GM18508 (cell line): ENCODE data around the gene RGS19.
"Not testable (repeated sequence)": the region's sequence is repeated elsewhere in the genome, so short reads cannot be mapped to it uniquely, and the experiment has no call there.

Source experiments
- ATAC-seq: cut with Tn5 transposase; IDR thresholded peaks from one replicate; pipeline ENCODE4 v1.9.1; 2021; ENCODE audit warnings: moderate number of reproducible peaks; ENCODE audit not compliant: insufficient read depth, unreplicated experiment

RGS19 gene, protein sequence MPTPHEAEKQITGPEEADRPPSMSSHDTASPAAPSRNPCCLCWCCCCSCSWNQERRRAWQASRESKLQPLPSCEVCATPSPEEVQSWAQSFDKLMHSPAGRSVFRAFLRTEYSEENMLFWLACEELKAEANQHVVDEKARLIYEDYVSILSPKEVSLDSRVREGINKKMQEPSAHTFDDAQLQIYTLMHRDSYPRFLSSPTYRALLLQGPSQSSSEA

GRCh38 chr20:64079273-64080012 is at the start of gene RGS19:
RGS19 (minus strand) TSS chr20:64079518; CDS start chr20:64076886, 2,632 bp downstream.
- ATAC-seq, result no peak

- ATAC-seq, result not testable (repeated sequence)
Observed at GRCh38 chr20:64123517-64123916, 44.2 kb upstream of the RGS19 start.

GRCh38 chr20:64122927-64123326 is 43.6 kb upstream of the RGS19 start:
- ATAC-seq, result not testable (repeated sequence)

DNA sequence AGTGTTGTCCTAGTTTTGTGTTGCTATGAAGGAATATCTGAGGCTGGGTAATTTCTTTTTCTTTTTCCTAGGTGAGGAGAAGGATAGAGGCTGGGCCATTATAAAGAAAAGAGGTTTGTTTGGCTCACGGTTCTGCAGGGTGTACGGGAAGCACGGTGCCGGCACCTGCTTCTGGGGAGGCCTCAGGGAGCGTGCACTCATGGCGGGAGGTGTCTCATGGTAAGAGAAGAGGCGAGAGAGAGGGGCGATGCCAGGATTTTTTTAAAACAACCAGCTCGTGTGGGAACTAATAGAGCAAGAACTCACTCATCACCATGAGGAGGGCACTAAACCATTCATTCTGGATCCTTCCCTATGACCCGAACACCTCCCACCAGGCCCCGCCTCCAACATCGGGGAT is 42.3 kb upstream of the RGS19 start:
- no peak for ATAC-seq

- ATAC-seq, result no peak
Observed at GRCh38 chr20:64119681-64120341, 40.5 kb upstream of the RGS19 start.

GRCh38 chr20:64119301-64119680 is 40.0 kb upstream of the RGS19 start:
- no peak for ATAC-seq

- ATAC-seq, result not testable (repeated sequence)
Observed at GRCh38 chr20:64117432-64117777, 38.1 kb upstream of the RGS19 start.

DNA sequence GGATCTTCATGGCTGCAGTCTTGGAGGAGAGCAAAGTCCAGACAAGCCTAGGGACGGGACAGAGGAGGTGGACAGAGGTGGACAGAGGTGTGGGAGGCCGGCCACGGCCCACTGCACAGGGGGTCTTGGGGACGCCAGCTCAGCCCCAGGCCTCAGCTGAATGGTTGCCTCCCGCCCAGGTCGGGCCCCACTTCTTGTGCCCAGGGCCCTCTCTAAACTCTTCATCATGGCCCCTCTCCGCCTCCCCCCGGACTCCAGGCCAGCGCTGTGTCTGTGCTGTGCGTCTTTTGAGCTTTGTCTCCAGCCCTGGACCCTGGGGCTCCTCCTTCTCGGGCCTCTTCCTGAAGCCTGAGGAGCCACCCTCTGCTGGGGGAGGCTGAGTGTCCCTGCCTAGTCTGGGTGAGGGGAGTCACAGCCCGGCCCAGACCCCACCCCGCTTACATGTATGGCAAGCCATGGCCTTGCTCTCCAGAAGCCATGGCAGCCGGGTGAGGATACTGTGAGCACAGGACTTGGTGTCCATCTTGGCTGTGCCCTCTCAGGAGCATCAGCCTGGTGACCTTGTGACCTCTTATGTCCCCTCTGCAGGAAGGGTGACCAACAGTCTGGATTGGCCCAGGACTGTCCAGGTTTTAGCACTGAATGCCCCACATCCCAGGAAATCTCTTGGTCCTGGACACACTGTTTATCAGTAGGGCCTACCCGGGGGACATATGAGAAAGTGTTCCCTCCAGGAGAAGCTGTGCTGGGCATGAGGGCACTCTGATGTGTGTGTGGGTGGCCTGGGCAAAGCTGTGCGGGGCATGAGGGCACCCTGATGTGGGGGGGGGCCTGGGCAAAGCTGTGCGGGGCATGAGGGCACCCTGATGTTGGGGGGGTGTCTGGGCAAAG is 37.5 kb upstream of the RGS19 start:
- ATAC-seq, result no peak

DNA sequence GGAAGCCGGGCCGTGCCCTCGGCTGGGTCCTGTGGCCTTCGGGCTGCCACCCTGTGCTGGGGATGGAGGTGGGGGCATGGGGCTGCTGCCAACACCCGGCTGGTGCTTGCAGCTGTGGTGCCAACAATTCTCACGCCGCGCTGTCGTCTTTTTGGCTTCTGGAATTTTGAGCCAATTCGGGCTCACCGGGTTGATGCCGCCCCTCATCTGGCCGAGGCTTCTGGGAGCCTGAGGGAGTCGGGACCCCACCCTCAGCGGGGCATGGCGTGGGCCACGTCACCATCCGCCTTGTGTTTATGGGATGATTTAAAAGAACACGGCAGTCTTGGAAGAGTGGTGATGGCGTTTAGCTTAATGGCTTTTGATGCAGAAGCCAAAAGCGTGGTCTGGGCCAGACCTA is 36.7 kb upstream of the RGS19 start:
- ATAC-seq, result no peak

- no peak for ATAC-seq
Observed at GRCh38 chr20:64115171-64115911, 36.0 kb upstream of the RGS19 start.

DNA sequence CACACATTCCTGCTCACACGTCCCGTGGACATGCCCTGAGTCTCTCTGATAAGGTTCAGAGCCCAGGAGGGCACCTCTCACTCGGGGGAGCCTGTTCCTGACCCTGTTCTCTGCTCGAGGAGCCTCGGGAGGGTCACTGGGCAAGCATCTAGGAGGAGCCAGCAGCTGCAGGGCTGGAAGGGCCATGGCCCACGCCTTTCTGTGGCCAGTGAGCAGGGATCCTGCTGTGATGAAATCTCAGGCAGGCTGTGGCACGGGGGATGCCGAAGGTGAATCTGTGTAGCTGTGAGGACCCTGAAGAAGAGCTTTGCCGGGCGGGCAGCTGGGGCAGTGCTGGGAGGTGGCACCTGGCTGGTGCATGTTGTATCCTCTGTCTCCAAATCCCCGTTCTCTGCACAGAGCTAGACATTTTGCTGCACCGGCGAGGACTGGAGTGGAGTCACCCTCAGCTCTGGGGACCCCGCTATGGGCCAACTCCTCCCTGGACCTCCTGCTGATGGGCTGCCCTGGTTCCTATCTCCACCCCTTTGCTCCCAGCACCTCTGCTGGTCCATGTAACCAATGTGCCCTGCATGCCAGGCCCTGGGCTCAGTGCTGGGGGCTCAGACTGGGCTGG is 35.1 kb upstream of the RGS19 start:
- no peak for ATAC-seq

- no peak for ATAC-seq
Observed at GRCh38 chr20:64113796-64114355, 34.6 kb upstream of the RGS19 start.

- no peak for ATAC-seq
Observed at GRCh38 chr20:64113444-64113775, 34.1 kb upstream of the RGS19 start.

GRCh38 chr20:64112691-64113443 is 33.5 kb upstream of the RGS19 start:
- ATAC-seq, result no peak

DNA sequence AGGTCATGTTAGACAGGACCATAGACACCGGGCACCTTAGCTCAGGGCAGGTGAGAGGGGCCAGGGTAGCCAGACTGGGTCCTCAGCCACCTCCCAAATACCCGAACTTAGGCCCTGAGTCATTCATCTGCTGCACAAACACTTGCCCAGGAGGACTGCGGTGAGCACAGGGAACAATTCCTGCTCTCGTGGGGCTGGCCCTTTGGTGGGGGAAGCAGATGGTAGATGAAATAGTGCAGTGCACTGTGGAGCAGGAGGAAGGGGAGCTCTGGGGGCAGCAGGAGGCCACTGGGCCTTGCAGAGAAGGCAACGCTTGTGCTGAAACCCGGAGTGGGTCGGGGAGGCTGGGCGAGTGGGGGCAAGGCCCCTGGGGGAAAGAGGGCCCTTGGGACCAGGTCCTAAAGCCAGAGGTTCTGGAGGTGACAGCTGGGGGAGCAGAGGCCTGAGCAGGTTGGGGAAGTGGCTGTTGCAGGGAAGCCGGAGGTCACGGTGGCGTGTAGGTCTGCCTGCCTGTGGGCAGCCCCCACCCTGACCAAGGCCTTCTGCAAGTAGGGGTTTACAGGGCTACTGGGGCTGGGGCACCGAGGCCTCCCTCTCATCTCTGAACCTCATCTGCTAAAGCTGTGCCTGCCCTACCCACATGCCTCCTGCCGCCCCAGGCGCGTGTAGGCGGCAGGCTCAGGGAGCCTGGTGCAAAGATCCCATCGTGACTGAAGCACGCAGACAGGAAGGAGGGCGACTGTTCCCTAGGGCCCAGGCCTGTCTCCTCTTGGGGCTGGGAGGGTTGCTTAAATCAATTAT is 32.7 kb upstream of the RGS19 start:
- ATAC-seq, result no peak

DNA sequence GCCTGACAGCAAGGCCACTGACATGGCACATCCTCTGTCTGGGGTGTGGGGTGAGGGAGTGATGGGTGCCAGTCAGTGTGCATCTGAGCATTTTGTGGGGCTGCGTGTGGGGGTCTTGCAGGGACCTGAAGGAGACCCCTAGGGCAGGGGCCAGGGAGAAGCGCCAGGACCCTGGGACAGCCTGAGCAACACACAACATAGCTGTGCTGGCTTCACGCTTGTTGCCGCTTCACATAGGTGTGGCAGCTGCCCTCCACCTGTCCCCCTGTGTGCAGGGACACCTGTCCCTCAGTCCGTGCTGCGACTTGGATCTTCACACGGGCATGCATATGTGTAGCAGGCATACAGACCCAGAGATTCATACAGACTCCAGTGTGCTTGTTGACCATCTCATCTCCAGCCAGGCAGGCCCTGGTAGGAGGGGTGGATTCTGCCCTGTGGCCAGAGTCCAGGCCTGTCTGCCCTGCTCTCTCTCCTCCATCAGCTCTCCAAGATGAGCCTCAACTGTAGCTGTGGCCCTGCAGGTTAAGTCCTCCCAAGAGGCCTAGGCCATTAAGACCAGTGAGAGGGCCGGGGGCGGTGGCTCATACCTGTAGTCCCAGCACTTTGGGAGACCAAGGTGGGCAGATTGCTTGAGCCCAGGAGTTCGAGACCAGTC is 31.2 kb upstream of the RGS19 start:
- ATAC-seq, result no peak

DNA sequence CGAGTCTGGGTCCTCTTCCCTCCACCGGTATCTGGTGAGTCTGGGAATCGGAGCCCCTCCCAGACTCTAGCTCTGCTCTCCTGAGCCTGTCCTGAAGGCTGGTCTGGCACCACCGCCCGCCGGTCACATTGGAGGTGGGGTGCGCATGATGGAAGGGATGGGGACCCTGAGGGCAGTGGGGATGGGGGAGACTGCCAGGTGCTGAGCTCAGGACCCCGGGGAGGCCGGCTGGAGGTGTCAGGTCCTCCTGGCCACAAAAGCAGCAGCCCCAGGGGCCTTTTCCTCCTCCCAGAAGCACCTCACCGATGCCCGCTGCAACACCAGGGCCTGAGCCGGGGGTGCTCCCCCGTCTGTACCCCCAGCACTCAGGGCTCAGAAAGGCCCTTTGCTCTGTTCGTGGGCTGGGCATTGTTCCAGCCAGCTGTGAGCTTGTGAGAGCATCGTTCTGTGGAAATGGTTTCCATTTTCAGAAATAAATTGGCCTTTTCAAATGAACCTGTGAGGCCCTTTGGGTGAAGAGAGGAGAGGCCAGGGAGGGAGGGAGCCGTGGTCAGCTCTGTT is 30.6 kb upstream of the RGS19 start:
- no peak for ATAC-seq
